Astrocyte of the spinal cord (primary cell): ENCODE measurements around the gene SLCO4A1.

Experiments used
- DNase-seq: peaks from one replicate; pipeline ENCODE4 v3.0.0; 2011; ENCODE audit warnings: low read depth, low spot score
- H3K4me3 ChIP-seq: 2 replicates; pipeline ENCODE4 v1.5.1; 2011; ENCODE audit warnings: low read depth, mild to moderate bottlenecking, low read length, moderate library complexity
- in situ Hi-C: cut with HindIII; loops from 2 replicates; pipeline ENCODE4 v1.10.0; 2017; ENCODE audit warnings: low sequenced_read_pairs
- TF ChIP-seq, protein P1 (sequence below): IDR thresholded peaks from 2 replicates; pipeline ENCODE4 v1.5.1; 2012; ENCODE audit warnings: low read depth, mild to moderate bottlenecking, low read length, inconsistent platforms

Gene SLCO4A1

DNA sequence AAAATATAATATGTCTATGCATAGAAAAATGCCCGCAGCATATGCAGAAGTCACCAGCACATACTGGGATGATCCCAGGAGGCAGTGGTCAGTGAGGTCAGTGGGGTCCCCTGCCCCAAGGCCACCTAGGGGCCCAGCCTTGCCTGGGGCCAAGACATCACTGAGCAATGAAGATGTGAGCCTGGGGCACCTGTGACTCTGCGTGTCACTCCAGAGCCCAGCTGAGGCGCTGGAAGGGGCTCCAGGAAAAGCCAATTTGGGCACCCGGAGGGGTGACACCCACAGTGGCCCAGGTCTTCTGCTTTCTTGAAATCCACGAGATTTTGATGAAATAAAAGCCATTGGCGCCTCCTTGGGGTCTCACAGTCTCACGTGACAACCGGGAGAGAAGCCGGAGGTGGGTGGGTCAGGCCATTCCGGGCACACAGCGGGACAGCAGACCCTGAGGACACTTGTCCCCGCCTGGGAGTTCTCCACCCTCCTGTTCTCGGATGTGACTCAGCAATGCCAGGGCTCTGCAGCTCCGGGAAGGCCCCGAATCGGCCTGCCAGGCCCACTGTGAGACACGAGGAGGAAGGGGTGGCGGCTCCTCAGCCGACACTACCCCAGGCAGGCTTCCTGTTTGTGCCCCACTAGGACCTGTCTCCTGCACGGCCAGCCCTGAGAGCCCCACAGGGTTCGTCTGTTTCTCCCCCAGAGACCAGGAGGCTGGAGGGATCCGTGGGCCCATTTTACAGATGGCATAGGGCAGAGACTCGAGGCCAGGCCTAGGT lies 24.4 kb upstream of the SLCO4A1 start:
- no peak overlapping the region for H3K4me3 ChIP-seq
- in situ Hi-C loops, result no loop called here
- TF ChIP-seq, protein P1, sequence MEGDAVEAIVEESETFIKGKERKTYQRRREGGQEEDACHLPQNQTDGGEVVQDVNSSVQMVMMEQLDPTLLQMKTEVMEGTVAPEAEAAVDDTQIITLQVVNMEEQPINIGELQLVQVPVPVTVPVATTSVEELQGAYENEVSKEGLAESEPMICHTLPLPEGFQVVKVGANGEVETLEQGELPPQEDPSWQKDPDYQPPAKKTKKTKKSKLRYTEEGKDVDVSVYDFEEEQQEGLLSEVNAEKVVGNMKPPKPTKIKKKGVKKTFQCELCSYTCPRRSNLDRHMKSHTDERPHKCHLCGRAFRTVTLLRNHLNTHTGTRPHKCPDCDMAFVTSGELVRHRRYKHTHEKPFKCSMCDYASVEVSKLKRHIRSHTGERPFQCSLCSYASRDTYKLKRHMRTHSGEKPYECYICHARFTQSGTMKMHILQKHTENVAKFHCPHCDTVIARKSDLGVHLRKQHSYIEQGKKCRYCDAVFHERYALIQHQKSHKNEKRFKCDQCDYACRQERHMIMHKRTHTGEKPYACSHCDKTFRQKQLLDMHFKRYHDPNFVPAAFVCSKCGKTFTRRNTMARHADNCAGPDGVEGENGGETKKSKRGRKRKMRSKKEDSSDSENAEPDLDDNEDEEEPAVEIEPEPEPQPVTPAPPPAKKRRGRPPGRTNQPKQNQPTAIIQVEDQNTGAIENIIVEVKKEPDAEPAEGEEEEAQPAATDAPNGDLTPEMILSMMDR, result no peak
- DNase-seq, result no peak

DNA sequence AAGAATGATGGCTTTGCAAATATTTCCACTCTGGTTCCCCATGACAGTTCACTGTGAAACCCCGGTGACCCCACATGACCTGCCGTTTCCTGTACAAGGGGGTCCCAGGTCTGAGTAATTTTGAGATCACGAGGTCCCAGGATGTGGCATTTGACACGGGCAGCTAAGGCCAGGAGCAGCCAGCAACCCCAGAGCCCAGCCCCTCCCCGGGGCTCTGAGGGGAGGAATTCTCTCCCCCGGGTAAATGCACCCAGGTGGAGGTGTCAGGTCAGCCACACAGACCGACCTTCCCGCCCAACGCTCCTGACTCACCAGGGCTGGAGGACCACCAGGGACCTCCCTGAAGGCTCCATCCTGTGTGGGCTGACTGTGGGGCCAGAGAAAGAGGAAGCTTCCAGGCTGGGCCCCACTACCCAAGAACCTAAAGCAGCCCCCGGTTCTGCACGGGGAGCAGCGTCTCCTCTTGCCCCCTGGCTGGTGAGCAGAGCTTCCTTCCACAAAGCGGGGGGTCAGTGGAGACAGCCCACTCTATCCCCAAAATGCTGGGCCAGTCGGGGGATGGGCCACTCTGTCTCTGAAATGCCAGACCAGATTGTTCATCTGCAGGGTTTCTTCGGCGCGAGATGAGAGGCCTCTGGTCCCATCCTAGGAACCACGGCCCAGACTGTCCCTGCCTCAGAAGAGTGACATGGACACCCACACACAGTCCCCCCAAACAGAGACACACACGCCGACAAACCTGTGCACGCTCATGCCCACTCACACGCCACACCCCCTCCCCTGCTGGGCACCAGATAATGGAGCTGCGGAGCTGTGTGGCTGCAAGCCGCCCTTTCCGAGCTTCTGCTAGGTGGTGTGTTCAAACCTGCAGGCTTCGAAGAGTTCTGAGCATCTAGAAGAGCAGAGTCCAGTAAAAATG lies 23.4 kb upstream of the SLCO4A1 start:
- H3K4me3 ChIP-seq, result no peak overlapping the region
- in situ Hi-C loops, result no loop called here
- DNase-seq, result no peak
- TF ChIP-seq, protein P1, result no peak

DNA sequence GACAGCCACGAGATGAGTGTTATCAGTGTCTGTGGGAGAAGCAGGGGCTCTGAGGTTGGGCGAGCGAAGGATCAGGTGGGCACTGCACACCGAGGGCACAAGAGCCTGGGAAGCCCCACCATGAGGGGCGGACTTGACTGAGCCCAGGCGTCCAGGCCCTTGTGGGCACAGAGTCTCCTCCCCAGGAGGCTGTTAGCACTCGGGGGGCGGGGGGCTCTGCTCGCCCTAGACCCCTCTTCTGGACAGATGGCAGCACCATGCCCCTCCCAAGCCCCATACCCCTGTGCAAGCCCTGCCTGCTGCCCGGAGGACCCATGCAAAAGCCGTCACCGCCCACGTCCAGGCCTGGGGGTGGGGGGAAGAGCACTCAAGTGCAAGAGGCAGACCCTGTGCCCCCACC lies 21.7 kb upstream of the SLCO4A1 start:
- in situ Hi-C loops, result no loop called here
- no peak for DNase-seq
- TF ChIP-seq, protein P1, result no peak
- no peak overlapping the region for H3K4me3 ChIP-seq

DNA sequence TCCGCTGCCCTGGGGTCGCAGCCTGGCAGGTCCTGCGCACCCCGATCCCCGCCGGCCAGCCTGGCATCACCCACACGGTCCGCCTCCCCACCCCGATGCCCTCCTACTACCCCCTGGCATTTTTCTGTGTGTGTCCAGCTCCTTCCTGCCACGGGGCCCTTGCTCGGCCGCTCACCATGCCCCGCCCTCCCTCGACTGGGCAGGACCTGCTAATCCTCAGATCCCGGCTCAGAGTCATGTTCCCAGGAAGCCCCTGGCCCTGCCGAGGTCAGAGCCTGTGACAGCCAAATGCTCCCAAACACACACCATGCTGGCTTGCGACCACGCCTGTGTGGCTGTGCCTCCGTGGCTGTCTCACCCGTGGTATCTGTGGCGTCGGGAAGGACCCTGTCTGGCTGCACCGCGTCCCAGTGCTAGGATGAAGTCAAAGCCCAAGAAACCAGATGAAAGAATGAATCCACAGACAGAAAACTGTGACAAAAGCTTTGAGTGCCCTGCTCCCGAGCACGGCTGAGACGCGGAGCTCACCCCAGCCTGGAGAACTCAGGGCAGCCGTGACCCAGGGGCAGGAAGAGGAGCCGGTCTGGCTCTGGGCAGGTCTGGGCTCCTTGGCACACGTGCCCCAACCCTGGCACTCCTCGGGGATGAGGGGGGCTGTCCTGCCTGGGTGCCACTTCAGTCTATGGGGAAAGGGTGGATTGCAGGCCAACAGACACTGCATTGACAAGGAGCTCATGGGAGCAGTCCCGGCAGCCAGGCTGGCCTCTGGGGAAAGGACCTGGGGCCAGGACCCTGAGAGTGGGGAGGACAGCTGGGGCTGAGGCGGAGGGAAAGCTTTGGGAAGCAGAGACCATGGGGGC lies 20.8 kb upstream of the SLCO4A1 start:
- no peak for DNase-seq
- H3K4me3 ChIP-seq, result no peak overlapping the region
- in situ Hi-C loops, result no loop called here
- TF ChIP-seq, protein P1, result no peak

DNA sequence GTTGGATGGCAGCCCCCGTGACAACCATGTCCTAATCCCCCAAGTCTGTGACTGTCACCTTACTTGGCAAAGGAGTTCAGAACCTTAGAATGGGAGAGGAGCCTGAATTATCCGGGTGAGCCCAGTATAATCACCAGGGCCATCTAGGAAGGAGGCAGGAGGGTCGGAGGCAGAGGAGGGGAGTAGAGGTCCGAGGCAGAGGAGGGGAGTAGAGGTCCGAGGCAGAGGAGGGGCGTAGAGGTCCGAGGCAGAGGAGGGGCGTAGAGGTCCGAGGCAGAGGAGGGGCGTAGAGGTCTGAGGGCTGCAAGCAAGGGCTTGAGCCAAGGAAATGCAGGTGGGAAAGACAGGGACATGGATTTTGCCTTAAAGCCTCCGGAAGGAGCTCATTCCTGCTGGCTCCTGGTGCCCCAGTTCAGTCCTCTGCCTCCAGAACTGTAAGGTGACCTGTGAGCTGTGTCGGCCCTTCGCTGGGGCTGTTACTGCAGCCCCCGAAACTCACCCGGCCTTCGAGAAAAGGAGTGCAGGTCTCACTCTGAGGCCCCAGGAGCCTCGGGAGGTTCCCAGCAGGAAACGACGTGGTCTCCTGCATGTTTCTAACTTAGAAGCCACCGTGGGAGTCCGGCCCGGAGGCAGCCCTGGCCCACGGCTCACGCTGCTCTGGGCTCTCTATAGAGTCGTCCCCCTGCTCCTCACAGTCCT lies 20.0 kb upstream of the SLCO4A1 start:
- in situ Hi-C loops, result no loop called here
- no peak overlapping the region for H3K4me3 ChIP-seq
- no peak for DNase-seq
- TF ChIP-seq, protein P1, result no peak
